Measurements from ENCODE around the gene MAP2K3.

- no peak for TF ChIP-seq STAT6 (CRISPR knock-in tag; conservative IDR thresholded peaks at IDR 0.05; ENCODE audit: low read depth)
- TF ChIP-seq ZNF263 (CRISPR knock-in tag; IDR thresholded peaks at IDR 0.05; ENCODE audit: low read depth) = no peak
- no peak for TF ChIP-seq ATF2 (CRISPR knock-in tag; IDR thresholded peaks at IDR 0.05; ENCODE audit: borderline replicate concordance, low read depth)
- TF ChIP-seq NFATC4 (CRISPR knock-in tag; IDR thresholded peaks at IDR 0.05) = no peak
- no peak for TF ChIP-seq HMGXB4 (CRISPR knock-in tag; IDR thresholded peaks at IDR 0.05)
- TF ChIP-seq NFE2L1 (CRISPR knock-in tag; IDR thresholded peaks at IDR 0.05) = no peak
- TF ChIP-seq ATF3 (CRISPR knock-in tag; conservative IDR thresholded peaks at IDR 0.05) = no peak
- no peak for TF ChIP-seq E2F1 (CRISPR knock-in tag; IDR thresholded peaks at IDR 0.05)
- TF ChIP-seq TCF7 (CRISPR knock-in tag; IDR thresholded peaks at IDR 0.05; ENCODE audit: low read depth) = no peak
- TF ChIP-seq CTCF (IDR thresholded peaks at IDR 0.05) = no peak
- TF ChIP-seq FOXJ3 (CRISPR knock-in tag; IDR thresholded peaks at IDR 0.05; ENCODE audit: borderline replicate concordance) = no peak
Observed at GRCh38 chr17:21251337-21252010, 33.0 kb upstream of the MAP2K3 start.

Data from WTC11 (cell line).